ENCODE results near the gene RNASEH2B.

RNASEH2B gene

GRCh38 chr13:50927701-50928100, 18.1 kb downstream of the RNASEH2B start:
- peaks cover 20% of the 10 kb centered on the region for H3K9me3 ChIP-seq (ENCODE audit: insufficient read depth, low read length, severe bottlenecking)
- ATAC-seq (ENCODE audit: insufficient read depth, low read depth) (no peak), DNase-seq (no peak)
- peaks cover 100% of the 10 kb centered on the region for H3K79me2 ChIP-seq (ENCODE audit: insufficient read depth, low read length)
- peaks cover 22% of the 10 kb centered on the region for H3K4me1 ChIP-seq (ENCODE audit: insufficient read depth, low read length)
- H4K20me1 ChIP-seq (ENCODE audit: insufficient read depth, low read length): peaks cover 42% of the 10 kb centered on the region
- H3K27ac ChIP-seq (ENCODE audit: low read length): no peak overlapping the region
- TF ChIP-seq CTCF (IDR thresholded peaks at IDR 0.05; ENCODE audit: borderline replicate concordance, extremely low read depth, low read length, poor library complexity, severe bottlenecking) (no peak), EZH2 (IDR thresholded peaks at IDR 0.05; ENCODE audit: borderline replicate concordance, low read depth, low read length, severe bottlenecking) (no peak)
- H3K27me3 ChIP-seq (ENCODE audit: insufficient read depth, low read length, poor library complexity): no peaks in the 10 kb centered on the region
- H3K36me3 ChIP-seq (ENCODE audit: insufficient read depth, low read length): peaks cover 73% of the 10 kb centered on the region
- H2AFZ ChIP-seq (ENCODE audit: low read depth, low read length): no peak overlapping the region
- H3K4me2 ChIP-seq (ENCODE audit: insufficient read depth, low read length): no peak overlapping the region
- no peak overlapping the region for H3K4me3 ChIP-seq (ENCODE audit: low read depth in 1 of 2, low read length in 2 of 2)
- H3K9ac ChIP-seq (ENCODE audit: low read depth, low read length): no peak overlapping the region

- Histone ChIP-seq H3K9me3 (ENCODE audit: insufficient read depth, low read length, severe bottlenecking) (peaks cover 16% of the 10 kb centered on the region), H3K4me1 (ENCODE audit: insufficient read depth, low read length) (peaks cover 22% of the 10 kb centered on the region), H3K4me2 (ENCODE audit: insufficient read depth, low read length) (no peak overlapping the region), H3K79me2 (ENCODE audit: insufficient read depth, low read length) (peaks cover 100% of the 10 kb centered on the region), H3K9ac (ENCODE audit: low read depth, low read length) (no peak overlapping the region), H2AFZ (ENCODE audit: low read depth, low read length) (no peak overlapping the region), H4K20me1 (ENCODE audit: insufficient read depth, low read length) (peaks cover 46% of the 10 kb centered on the region), H3K4me3 (ENCODE audit: low read depth in 1 of 2, low read length in 2 of 2) (no peak overlapping the region), H3K27ac (ENCODE audit: low read length) (no peak overlapping the region), H3K36me3 (ENCODE audit: insufficient read depth, low read length) (peaks cover 74% of the 10 kb centered on the region), H3K27me3 (ENCODE audit: insufficient read depth, low read length, poor library complexity) (no peaks in the 10 kb centered on the region)
- TF ChIP-seq EZH2 (IDR thresholded peaks at IDR 0.05; ENCODE audit: borderline replicate concordance, low read depth, low read length, severe bottlenecking) (no peak), CTCF (IDR thresholded peaks at IDR 0.05; ENCODE audit: borderline replicate concordance, extremely low read depth, low read length, poor library complexity, severe bottlenecking) (no peak)
- DNase-seq (no peak), ATAC-seq (ENCODE audit: insufficient read depth, low read depth) (no peak)
Measured at GRCh38 chr13:50928102-50928501, 18.5 kb downstream of the RNASEH2B start.

GRCh38 chr13:50928659-50929462, 19.3 kb downstream of the RNASEH2B start:
- Histone ChIP-seq H3K9me3 (ENCODE audit: insufficient read depth, low read length, severe bottlenecking) (peaks cover 8% of the 10 kb centered on the region), H3K36me3 (ENCODE audit: insufficient read depth, low read length) (peaks cover 74% of the 10 kb centered on the region), H3K79me2 (ENCODE audit: insufficient read depth, low read length) (peaks cover 100% of the 10 kb centered on the region), H3K4me2 (ENCODE audit: insufficient read depth, low read length) (no peak overlapping the region), H3K4me3 (ENCODE audit: low read depth in 1 of 2, low read length in 2 of 2) (no peak overlapping the region), H3K9ac (ENCODE audit: low read depth, low read length) (no peak overlapping the region), H3K4me1 (ENCODE audit: insufficient read depth, low read length) (peaks cover 22% of the 10 kb centered on the region), H4K20me1 (ENCODE audit: insufficient read depth, low read length) (peaks cover 48% of the 10 kb centered on the region), H2AFZ (ENCODE audit: low read depth, low read length) (no peak overlapping the region), H3K27me3 (ENCODE audit: insufficient read depth, low read length, poor library complexity) (no peaks in the 10 kb centered on the region), H3K27ac (ENCODE audit: low read length) (peak overlapping the region; percentile 59)
- peak; percentile 86 for ATAC-seq (ENCODE audit: insufficient read depth, low read depth)
- no peak for TF ChIP-seq EZH2 (IDR thresholded peaks at IDR 0.05; ENCODE audit: borderline replicate concordance, low read depth, low read length, severe bottlenecking)
- no peak for TF ChIP-seq CTCF (IDR thresholded peaks at IDR 0.05; ENCODE audit: borderline replicate concordance, extremely low read depth, low read length, poor library complexity, severe bottlenecking)
- peak; percentile 42 for DNase-seq

Data from DND-41 (cell line).